GM10248 (cell line): ENCODE results near the gene THAP4.

Experiments used
- CTCF ChIA-PET: fragments of 300-600 bp; sonication (Branson Sonifier 250); formaldehyde crosslinking; extraction: SDS; loops from one replicate; lab custom pipeline; 2021; ENCODE audit warnings: antibody characterized with exemption; lab: Yijun Ruan, JAX
- POLR2A ChIA-PET: fragments of 350-650 bp; sonication (Branson Sonifier 250); formaldehyde crosslinking; extraction: SDS; loops from one replicate; lab custom pipeline; 2020; ENCODE audit warnings: antibody characterized with exemption; lab: Yijun Ruan, JAX
- DNase-seq: peaks from one replicate; pipeline ENCODE4 v3.0.0; 2012; ENCODE audit errors: extremely low spot score
- CTCF ChIP-seq: IDR thresholded peaks from 2 replicates; pipeline ENCODE4 v1.5.1; 2012; ENCODE audit warnings: mild to moderate bottlenecking, low read depth; ENCODE audit errors: extremely low read depth, missing control alignments, control extremely low read depth

The THAP4 gene

GRCh38 chr2:241618829-241619228 lies 18.1 kb downstream of the THAP4 start:
- ChIA-PET CTCF (interaction anchor here (1.8 kb wide), 1 partner anchor 11 kb away, joined by 8 read pairs; no protein-coding TSS in a partner anchor), POLR2A (no interaction called here)
- TF ChIP-seq CTCF: no peak
- no peak for DNase-seq

GRCh38 chr2:241618296-241618805 lies 18.6 kb downstream of the THAP4 start:
- TF ChIP-seq CTCF: no peak
- DNase-seq: no peak
- CTCF ChIA-PET: interaction anchor here (1.8 kb wide), 1 partner anchor 12 kb away, joined by 8 read pairs; no protein-coding TSS in a partner anchor
- POLR2A ChIA-PET: no interaction called here

GRCh38 chr2:241617431-241618154 lies 19.4 kb downstream of the THAP4 start:
- no peak for TF ChIP-seq CTCF
- DNase-seq: peak; percentile 74
- ChIA-PET CTCF (interaction anchor here (1.8 kb wide), 1 partner anchor 12 kb away, joined by 8 read pairs; no protein-coding TSS in a partner anchor), POLR2A (no interaction called here)

GRCh38 chr2:241616168-241617125 lies 20.5 kb downstream of the THAP4 start:
- ChIA-PET POLR2A (no interaction called here), CTCF (no interaction called here)
- TF ChIP-seq CTCF: no peak
- no peak for DNase-seq

GRCh38 chr2:241615522-241616052 lies 21.4 kb downstream of the THAP4 start:
- no peak for DNase-seq
- POLR2A ChIA-PET: no interaction called here
- CTCF ChIA-PET: interaction anchor here (0.9 kb wide), 1 partner anchor 263 kb away, joined by 3 read pairs; no protein-coding TSS in a partner anchor
- no peak for TF ChIP-seq CTCF

GRCh38 chr2:241615041-241615440 lies 21.9 kb downstream of the THAP4 start:
- DNase-seq: no peak
- no peak for TF ChIP-seq CTCF
- POLR2A ChIA-PET: no interaction called here
- CTCF ChIA-PET: interaction anchor here (0.9 kb wide), 1 partner anchor 263 kb away, joined by 3 read pairs; no protein-coding TSS in a partner anchor
